GM19463 (cell line): ENCODE results near the gene NKD1.

Experiments
- ATAC-seq: cut with Tn5 transposase; IDR thresholded peaks from one replicate; pipeline ENCODE4 v1.9.1; 2021; ENCODE audit warnings: mild to moderate bottlenecking, moderate library complexity; ENCODE audit not compliant: unreplicated experiment

The NKD1 gene

DNA sequence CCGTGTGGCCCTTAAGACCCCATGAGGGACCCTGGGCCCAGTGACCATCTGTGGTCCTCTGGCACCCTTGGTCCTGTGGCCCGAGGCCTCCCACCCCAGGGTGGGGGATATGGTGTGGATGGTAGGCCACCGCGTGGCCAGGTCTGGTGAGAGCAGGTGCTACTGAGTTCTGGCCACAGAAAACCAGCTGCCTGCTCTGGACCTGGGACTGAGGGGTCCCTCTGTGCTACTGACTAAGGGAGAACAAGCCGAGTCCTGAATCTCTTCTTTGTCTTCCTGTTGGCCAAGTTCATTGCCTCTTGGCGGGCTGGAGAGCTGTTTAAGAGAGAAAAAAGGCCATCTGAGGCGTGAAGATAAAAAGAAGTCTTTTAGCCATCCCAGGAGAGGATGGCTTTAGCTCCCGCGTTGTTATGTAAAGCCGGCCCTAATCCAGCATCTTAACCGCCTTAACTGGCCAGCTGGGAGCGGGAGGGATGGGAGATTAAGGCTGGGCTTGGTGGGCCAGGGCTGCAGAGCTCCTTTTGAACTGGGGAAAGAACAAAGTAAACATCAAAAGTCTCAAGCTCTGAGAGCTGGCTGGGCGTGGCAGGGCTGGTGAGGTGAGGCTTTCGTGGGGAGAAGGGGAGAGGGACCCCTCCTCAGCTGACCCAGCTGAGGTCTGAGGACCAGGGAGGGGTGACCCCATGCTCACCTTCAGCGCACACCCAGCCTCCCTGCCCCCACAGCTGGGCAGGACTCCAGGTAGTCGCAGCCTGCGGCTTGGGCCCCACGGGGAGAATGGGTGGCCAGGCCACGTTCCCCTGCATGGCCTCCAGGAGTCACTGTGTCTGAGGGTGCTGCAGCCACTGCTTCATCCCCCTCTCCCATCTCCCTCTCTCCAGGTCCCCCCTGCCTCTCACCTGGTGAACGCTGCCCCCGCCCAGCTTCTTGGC lies 62.4 kb downstream of the NKD1 start:
- ATAC-seq: no peak

DNA sequence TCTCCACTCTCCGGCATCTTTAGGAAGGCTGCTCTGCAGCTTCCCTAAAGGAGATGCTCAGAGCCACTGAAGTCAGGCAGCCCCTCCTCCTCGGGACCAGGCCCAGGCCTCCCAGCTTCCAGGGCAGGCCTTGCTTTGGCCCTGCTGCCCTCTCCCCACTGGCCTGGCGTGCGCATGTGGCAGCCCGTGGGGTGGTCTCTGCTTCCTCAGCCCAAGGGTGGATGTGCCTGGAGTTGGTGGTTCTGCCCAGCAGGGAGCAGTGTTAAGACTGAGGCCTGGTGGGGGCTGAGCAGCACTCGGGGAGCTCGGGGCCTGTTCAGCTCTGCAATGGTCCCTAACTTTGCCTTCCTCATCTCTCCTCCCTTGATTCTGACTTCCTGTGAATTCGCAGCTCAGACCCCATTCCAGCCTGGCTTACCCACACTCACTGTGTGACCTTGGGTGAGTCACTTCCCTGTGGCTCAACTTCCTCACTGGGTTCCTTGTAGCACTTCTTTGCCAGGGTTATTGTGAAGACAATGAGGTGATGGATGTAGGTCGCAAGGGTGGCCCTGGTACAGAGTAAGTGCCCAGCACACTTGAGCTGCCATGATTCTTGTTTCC lies 63.2 kb downstream of the NKD1 start:
- no peak for ATAC-seq

DNA sequence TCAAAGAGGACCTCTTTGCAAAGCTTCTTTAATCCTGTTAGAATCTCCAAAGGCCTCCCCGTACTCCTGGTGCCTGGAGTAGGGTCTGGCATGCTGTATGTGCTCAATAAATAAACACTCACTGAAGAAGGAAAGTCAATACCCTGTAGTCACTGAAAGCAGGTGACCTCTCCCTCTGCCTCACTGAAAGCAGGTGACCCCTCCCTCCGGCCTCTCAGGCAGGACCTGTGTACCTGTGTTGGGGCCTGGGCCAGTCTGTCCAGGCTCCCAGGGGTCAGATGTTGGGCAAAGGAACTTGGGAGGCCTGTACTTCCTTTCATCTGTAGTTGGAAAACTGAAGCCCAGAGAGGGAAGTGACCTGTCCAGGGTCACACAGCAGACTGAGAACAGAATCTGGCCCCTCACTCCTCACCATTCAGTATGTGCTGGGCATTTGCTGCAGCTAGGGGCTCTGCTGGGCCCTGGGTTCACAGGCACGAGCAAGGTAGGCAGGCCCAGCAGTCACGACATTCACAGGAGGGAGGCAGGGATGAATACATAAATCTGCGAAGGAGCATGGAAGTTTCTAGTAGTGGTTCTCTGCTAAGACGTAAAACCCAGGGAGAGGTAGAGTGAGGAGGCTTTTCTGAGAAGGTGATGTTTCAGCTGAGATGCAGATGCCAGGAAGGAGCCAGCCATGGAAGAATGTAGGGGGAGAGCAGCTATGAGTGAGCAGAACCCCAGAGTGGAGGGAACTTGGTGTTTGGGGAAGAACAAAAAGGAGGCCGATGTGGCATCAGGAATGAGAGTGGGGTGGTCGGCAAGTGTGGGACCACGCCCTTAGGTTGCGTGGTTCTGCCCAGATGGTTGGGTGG lies 64.0 kb downstream of the NKD1 start:
- ATAC-seq: no peak

DNA sequence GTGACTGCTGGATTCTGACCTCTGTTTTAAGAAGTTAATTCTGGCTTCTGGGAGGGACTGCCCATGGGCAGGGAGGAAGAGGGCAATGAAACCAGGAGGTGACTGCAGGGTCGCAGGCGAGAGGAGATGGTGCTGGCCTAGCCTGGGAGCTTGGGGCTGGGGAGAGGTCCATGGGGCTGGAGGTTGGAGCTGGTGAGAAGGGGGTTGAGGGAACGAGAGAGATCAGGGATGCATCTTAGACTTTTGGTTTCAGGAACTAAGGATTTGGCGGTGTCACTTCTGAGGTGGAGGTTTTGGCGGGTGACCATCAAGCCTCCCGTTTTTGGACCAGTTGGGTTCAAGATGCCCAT lies 64.6 kb downstream of the NKD1 start:
- ATAC-seq: no peak

DNA sequence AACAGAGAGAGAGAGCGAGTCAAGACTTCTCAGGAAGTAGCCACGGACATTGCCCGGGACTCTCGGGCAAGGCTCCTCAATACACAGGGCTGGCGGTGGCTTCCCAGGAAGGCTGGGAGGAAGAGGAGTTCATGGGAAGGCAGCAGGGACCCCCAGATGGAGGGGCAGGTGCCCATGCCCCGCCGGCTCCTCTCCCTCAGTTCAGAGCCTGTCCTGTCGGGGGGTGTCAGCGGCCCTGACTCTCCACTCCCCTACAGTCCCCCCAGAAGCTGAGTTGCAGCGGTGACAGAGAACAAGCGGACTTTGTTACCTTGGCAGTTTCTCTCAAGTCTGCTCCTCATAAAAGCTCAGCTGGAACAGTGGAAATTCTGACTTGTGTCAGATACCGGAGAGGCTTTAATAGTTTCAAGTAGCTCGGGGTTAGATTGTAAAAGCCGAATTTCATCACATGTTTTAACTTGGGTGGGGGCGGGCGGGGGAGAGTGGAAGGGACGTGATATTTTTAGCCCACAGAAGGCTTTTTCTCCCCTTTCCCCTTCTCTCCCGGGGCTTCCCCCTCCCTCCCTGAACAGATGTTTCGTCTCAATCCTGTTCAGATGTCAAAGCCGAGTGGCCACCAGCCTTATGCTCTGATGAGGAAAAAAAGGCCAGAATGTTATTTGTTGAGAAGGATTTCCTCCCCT lies 65.2 kb downstream of the NKD1 start:
- no peak for ATAC-seq

DNA sequence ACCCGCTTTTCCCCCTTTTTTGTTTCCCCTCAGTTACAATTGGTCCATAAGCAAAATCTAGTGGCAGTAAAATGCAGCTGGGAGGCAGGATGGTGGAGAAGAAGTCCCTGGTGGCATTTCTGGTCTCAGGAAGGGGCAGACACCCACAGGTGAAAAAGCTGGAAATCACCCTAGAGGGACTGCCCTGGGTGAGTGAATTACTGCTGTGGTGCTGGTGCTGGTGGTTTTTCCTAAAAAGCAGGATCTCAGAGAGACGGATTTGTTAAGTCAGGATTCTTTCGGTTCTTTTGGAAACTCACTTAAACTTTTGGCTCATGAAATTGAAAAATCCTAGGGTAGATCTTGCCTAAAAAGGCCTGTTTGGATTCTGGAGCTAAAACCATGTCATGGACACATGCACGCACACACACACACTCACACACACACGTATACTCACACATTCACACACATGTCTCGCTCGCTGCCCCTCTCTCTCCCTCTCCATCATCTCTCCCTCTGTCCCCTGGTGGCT lies 65.8 kb downstream of the NKD1 start:
- no peak for ATAC-seq

DNA sequence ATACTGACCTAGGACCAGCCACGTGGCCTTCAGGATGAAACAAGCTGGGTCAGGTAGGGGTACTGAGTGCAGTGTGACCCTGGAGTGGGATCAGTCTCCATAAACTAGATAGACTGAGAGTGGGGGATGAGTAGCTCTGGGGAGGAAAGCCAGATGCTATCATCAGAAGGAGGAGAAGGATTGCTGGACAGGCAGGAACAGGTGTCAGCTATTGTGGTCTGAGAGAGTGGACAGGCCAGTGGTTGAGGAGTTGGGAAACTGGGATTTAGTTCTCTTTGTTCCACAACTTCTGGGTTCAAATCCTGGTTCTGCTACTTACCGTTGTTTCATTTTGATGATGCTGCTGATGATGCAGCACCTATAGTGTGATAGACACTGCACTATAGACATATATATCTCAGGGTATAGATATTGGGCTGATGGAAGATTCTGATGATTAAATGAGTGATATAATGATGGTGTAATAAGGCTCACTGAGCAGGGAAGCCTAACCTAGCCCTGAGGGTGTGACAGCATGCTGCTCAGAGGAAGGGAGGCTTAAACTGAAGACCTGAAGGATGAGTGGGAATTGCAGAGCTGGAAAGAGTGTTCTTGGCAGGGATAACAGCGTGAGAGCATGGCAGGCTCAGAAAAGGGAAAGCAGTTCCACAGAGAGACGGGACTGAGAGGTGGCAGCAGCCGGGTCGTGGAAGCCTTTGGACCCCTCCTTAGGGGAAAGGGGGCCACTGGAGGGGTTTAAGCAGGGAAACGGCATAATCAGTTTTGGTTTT lies 66.9 kb downstream of the NKD1 start:
- no peak for ATAC-seq

DNA sequence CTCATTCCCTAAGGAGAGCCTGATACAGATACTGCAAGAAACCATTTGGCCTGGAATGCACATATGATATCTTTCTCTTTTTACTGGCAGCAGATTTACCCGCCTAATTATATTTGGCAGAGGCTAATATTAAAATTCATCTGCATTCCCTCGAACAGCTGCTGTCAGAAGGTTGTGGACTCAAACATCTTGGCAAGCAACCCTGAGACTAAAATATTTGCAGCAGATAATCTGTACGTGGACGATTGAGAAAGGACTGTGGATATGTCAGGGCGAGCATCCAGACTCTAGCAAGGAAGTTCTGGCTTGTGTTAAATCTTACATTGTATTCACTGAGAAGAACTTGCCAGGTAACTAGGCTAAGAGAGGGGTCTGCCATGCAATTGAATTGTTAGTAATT lies 67.7 kb downstream of the NKD1 start:
- no peak for ATAC-seq

DNA sequence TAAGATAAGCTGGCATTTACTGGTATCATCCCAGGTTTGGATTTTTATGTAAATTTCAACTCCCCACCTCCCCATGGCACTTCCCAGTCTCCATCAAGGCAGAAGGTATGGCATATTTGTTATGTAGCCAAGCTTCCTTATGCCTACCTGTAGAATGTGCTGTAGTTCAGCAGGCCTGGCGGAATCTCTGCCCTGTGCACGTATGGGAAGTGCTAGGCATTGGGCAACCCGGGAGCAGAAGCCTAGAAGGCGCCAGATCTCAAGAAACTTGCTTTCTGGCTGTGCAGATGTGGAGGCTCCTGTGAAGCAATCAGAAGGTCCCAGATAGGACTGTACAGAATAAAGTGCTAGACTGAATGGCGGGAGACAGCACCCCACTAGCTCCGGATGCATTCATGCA lies 68.2 kb downstream of the NKD1 start:
- ATAC-seq: no peak

DNA sequence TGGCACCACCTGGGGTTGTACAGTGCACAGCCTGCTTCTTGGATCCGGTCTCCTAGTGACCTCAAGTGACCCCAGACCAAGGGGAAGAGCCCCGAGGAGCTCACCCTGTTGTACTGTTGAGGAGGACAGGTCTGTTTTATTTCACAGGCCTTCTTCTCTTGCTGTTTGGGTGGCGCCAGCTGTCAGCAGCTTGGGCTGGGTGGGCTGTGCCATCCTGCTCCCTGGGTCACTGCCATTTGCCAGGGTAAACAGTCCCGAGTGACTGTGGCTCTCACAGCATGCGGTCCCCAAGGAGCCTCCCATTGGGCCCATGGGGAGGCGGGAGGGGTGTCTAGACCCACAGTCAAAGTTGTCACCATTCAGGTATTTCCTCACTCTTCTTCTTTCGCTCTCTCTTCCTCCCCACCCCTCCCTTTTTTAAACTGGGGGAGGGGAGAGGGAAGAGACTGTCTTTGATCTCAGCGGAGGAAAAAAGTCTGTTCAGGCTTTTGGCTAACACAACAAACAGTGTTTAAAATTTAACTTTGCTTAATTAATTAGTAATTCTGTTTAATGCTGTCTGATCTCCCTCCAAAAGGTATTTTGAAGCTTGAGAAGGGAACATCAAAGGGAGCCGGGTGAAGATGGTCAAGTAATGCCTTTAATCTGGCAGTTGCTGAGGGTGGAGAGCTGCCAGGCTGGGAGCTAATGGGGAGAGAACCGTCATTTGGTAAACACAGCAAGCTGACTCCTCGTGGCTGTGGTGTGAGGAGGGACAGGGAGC lies 68.9 kb downstream of the NKD1 start:
- no peak for ATAC-seq

DNA sequence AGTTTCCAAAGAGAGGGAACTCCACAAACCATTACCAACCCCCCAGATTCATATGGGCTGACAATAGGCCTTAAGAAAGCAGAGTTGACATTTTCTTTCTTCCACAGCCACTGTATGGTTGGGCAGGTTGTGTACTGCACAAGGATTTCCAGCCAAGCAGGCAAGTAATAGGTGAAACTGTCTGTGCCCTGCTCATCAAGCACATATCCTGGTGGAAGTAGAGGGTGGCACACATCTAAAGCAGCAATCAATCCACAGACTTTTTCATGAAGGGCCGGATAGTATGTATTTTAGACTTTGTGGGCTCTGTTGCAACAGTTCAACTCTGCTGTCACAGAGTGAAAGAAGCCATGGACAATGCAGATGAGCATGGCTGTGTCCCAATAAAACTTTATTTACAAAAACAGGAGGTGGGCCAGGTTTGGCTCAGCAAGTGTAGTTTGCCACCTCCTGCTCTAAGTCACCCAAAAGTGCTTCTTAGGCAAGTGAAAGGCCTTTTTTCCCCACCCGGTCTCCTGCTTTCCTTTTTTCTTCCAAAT lies 69.5 kb downstream of the NKD1 start:
- ATAC-seq: no peak

DNA sequence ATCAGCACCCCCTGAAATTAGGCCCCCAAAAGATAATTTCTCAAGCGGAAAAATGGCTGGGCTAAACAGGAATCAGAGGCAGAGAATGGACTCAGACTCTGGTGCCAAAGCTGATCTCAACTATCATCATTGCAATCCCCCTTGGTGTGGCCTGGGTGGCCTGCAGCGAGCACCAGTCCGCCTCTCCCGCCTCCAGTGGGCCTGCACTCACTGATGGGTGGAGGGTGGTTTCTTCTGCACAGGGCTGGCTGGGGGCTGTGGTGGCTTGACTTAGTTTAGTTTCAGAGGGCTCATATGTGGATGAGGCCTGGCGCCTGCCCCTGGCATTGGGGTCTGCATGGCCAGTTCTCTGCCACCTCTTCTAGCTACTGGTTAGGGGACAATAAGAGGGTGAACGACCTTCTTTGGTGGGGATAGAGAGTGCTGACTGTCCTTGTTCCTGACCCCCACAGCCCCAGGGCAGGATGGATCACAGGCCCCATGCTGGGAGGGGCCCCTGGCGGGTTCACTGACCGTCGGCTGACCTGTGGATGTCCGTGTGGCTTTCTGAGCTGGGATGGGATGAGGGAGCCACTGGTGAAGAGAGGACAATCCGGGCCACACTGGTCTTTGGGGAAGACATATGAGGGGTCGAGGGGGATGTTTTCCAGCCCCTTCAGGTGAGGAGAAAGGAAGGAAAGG lies 70.2 kb downstream of the NKD1 start:
- no peak for ATAC-seq

DNA sequence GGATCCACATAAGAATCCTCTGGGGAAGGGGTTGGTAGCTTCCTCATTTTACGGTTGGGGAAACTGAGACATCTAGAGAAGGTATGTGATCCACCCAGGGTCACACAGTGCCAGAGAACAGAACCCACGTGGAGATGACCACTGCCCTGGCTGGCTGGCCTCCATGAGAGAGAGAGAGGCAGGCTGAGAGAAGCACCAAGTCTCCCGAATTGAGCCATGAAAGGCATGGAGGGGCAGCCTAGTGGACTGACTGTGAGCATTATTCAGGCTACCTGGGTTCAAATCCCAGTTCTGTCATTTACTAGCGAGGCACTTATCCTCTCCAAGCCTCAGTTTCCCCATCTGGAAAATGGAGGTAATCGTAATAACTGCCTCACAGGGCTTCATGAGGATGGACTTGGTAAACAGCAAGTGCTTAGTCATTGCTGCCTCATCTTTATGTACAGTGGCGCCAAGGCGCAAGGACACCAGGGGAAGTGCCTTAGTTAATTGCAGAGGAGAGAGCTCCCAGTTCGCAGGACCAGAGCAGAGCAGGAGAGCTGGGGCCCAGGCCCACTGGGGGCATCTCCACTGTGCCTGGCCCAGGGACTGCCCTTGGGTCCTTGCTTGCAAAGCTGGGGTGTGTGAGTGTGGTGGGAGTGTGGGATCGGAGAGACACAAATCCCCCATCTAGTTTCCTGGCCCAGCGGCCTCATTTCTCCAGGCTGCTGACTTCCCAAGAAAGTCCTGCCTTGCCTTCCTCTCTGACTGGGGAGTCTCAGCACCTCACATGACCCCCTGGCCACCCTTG lies 71.7 kb downstream of the NKD1 start:
- ATAC-seq: no peak

DNA sequence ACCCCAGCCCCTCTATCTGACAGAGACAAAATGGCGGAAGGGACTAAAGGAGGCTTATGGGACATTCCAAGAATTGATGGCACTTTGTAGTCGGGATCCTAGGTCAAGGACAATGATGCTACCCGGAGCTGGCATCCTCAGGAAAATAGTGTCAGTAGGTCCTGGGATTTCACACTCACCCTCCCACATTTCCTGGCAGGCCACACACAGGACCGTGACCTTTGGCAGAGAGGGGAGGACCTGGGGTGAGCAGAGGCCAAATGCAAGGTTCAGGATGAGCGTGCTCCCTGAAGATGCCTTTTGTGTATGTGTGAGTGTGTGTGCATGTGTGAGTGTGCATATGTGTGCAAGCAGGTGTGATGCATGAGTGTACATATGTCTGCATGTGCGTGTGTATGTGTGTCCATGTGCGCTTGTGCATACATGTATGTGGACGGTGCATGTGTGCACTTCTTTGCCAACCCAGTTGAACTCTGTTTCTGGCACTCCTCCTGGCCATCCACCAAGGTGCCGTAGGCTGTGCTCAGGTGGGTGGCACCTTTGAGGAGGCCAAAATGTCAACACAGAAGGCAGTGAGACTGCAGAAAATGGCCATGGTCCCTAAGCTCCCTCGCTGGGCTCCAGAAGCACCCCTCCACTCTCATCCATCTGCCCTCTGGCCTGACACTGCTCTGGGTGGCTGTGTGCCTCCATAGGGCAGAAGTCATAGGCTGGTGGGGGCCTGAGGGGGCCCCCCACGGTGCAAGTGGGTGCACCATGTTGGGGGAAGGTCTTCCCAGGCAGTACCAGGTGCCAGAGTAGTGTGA lies 72.7 kb downstream of the NKD1 start:
- ATAC-seq: no peak

DNA sequence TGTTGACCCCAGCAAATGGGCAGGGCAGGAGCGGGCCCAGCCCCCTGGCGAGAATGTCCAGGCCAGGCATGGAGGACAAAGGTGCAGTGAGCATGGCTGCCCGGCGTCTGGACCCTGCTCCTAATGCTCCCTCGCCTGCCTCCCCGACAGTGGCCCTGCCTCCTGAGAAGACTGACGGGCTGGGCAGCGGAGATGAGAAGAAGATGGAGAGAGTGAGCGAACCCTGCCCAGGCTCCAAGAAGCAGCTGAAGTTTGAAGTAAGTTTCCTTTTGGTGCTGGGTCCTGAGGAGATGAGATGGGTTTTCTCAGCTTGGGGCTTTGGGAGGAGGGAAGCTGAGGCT lies 73.2 kb downstream of the NKD1 start:
- no peak for ATAC-seq

DNA sequence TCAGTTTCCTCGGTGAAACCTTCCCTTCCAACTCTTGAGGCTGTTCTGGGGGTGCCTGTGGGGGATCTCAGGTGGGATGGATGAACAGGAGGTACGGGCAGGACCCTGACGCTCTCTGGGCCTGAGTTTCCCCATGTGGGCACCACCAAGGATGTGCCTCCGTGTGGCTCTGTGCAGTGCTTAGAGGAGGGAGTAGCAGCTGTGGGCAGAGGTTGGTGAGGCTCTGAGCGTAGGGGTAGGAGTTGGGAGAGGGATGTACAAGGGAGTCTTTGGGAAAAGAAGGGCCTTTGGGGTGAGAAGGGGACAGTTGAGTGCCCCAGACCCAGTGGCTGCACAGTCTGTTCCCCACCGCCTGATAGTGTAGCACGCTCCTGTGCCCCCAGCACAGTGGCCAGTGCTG lies 73.8 kb downstream of the NKD1 start:
- ATAC-seq: no peak
